Erythroblast (primary cell): ENCODE data around the gene SHOX.

Experiments used
- GATA1 ChIP-seq: IDR thresholded peaks from 2 replicates; pipeline ENCODE4 v1.6.1; 2011; ENCODE audit warnings: low read depth, mild to moderate bottlenecking, control low read depth, low read length, moderate library complexity
- POLR2A ChIP-seq: IDR thresholded peaks from 2 replicates; pipeline ENCODE4 v1.6.1; 2011; ENCODE audit warnings: mild to moderate bottlenecking, low read length

- no peak for TF ChIP-seq POLR2A
- no peak for TF ChIP-seq GATA1
Observed at GRCh38 chrX:586351-586750, 44.2 kb upstream of the SHOX start.
